Erythroblast (primary cell): Measurements from ENCODE around the gene PIMREG.

Experiments
- GATA1 ChIP-seq: IDR thresholded peaks from 2 replicates; pipeline ENCODE4 v1.6.1; 2011; ENCODE audit warnings: low read depth, mild to moderate bottlenecking, control low read depth, low read length, moderate library complexity
- POLR2A ChIP-seq: IDR thresholded peaks from 2 replicates; pipeline ENCODE4 v1.6.1; 2011; ENCODE audit warnings: mild to moderate bottlenecking, low read length

DNA sequence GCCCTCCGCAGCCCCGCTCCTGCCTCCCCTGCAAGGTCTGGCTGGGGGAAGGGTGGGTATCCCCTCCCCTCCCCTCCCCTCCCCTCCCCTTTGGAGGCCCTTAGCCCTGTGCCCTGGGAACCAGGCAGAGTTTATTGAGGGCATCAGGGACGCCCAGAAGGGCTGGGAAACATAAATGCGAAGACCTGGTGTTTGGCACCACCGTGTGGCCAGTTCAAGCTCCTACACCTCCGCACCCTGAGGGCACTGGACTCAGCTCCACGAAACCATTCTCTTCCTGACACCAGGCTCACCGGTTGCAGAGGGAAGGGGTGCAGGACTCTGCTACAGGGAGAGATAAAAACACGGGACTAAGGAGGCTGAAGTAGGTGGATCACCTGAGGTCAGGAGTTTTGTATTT lies 8.3 kb upstream of the PIMREG start:
- no peak for TF ChIP-seq POLR2A
- TF ChIP-seq GATA1 = no peak
